Measurements from ENCODE around the gene TMEM184C.

TMEM184C gene

GRCh38 chr4:147678106-147678505 is 60.9 kb downstream of the TMEM184C start:
- Histone ChIP-seq H3K4me3 (ENCODE audit: control insufficient read depth in 1 of 7, extremely low read depth in 1 of 7, insufficient read depth in 4 of 7, low read depth in 2 of 7, low read length in 6 of 7) (no peak overlapping the region), H3K27me3 (replicated peaks in 2 of 5; ENCODE audit: control insufficient read depth in 4 of 5, insufficient read depth in 5 of 5, low read length in 4 of 5) (no peaks in the 10 kb centered on the region), H3K9me3 (ENCODE audit: control extremely low read depth in 1 of 5, control insufficient read depth in 4 of 5, insufficient read depth in 2 of 5, low read depth in 1 of 5, low read length in 4 of 5) (no peaks in the 10 kb centered on the region), H3K4me1 (ENCODE audit: control extremely low read depth in 1 of 4, control insufficient read depth in 4 of 4, insufficient read depth in 4 of 4, low read length in 3 of 4) (peaks cover 1 to 7% (median 6%) of the 10 kb centered on the region in 4 experiments), H3K27ac (ENCODE audit: insufficient read depth in 1 of 2, low read depth in 1 of 2, low read length in 2 of 2, poor library complexity in 1 of 2, severe bottlenecking in 2 of 2) (no peak overlapping the region), H3K36me3 (ENCODE audit: control insufficient read depth in 4 of 4, insufficient read depth in 4 of 4, low read length in 3 of 4) (peaks cover 4 to 20% (median 16%) of the 10 kb centered on the region in 4 experiments)
- CTCF ChIA-PET: no interaction called here
- WGBS (ENCODE audit: insufficient coverage): 91% methylated on average over 4 of the region's 5 CpGs
- no peak for DNase-seq
- POLR2A ChIA-PET: no interaction called here

GRCh38 chr4:147678796-147679549 is 61.8 kb downstream of the TMEM184C start:
- WGBS (ENCODE audit: insufficient coverage): 99% methylated on average over 8 of the region's 12 CpGs
- no peak overlapping the region for H3K4me3 ChIP-seq (ENCODE audit: control insufficient read depth in 1 of 7, extremely low read depth in 1 of 7, insufficient read depth in 4 of 7, low read depth in 2 of 7, low read length in 6 of 7)
- DNase-seq: no peak
- no peak overlapping the region for H3K27ac ChIP-seq (ENCODE audit: insufficient read depth in 1 of 2, low read depth in 1 of 2, low read length in 2 of 2, poor library complexity in 1 of 2, severe bottlenecking in 2 of 2)
- peaks cover 4 to 10% (median 7%) of the 10 kb centered on the region in 4 experiments for H3K4me1 ChIP-seq (ENCODE audit: control extremely low read depth in 1 of 4, control insufficient read depth in 4 of 4, insufficient read depth in 4 of 4, low read length in 3 of 4)
- ChIA-PET CTCF (interaction anchor here (2.5 kb wide), 1 partner anchor 15 kb away, joined by 5 read pairs; no protein-coding TSS in a partner anchor), POLR2A (no interaction called here)
- H3K36me3 ChIP-seq (ENCODE audit: control insufficient read depth in 4 of 4, insufficient read depth in 4 of 4, low read length in 3 of 4): peaks cover 2 to 20% (median 13%) of the 10 kb centered on the region in 4 experiments
- no peaks in the 10 kb centered on the region for H3K9me3 ChIP-seq (ENCODE audit: control extremely low read depth in 1 of 5, control insufficient read depth in 4 of 5, insufficient read depth in 2 of 5, low read depth in 1 of 5, low read length in 4 of 5)
- no peaks in the 10 kb centered on the region for H3K27me3 ChIP-seq (replicated peaks in 2 of 5; ENCODE audit: control insufficient read depth in 4 of 5, insufficient read depth in 5 of 5, low read length in 4 of 5)

- Histone ChIP-seq H3K27ac (ENCODE audit: insufficient read depth in 1 of 2, low read depth in 1 of 2, low read length in 2 of 2, poor library complexity in 1 of 2, severe bottlenecking in 2 of 2) (no peak overlapping the region), H3K9me3 (ENCODE audit: control extremely low read depth in 1 of 5, control insufficient read depth in 4 of 5, insufficient read depth in 2 of 5, low read depth in 1 of 5, low read length in 4 of 5) (no peaks in the 10 kb centered on the region), H3K4me3 (ENCODE audit: control insufficient read depth in 1 of 7, extremely low read depth in 1 of 7, insufficient read depth in 4 of 7, low read depth in 2 of 7, low read length in 6 of 7) (peak overlapping the region in 5 of 7 experiments; percentile 80 to 98 (median 91)), H3K4me1 (ENCODE audit: control extremely low read depth in 1 of 4, control insufficient read depth in 4 of 4, insufficient read depth in 4 of 4, low read length in 3 of 4) (peaks cover 4 to 15% (median 9%) of the 10 kb centered on the region in 4 experiments), H3K36me3 (ENCODE audit: control insufficient read depth in 4 of 4, insufficient read depth in 4 of 4, low read length in 3 of 4) (peaks cover 0 to 16% (median 11%) of the 10 kb centered on the region in 4 experiments), H3K27me3 (replicated peaks in 2 of 5; ENCODE audit: control insufficient read depth in 4 of 5, insufficient read depth in 5 of 5, low read length in 4 of 5) (no peaks in the 10 kb centered on the region)
- DNase-seq: no peak
- ChIA-PET CTCF (interaction anchor here (1.5 to 4.1 kb wide), 2 partner anchors 9 to 184 kb away, joined by 4 to 26 read pairs; no protein-coding TSS in a partner anchor), POLR2A (no interaction called here)
- 90% methylated on average over 2 of the region's 3 CpGs for WGBS (ENCODE audit: insufficient coverage)
Observed at GRCh38 chr4:147682755-147683154, 65.6 kb downstream of the TMEM184C start.

- Histone ChIP-seq H3K4me1 (ENCODE audit: control extremely low read depth in 1 of 4, control insufficient read depth in 4 of 4, insufficient read depth in 4 of 4, low read length in 3 of 4) (peaks cover 4 to 15% (median 9%) of the 10 kb centered on the region in 4 experiments), H3K9me3 (ENCODE audit: control extremely low read depth in 1 of 5, control insufficient read depth in 4 of 5, insufficient read depth in 2 of 5, low read depth in 1 of 5, low read length in 4 of 5) (no peaks in the 10 kb centered on the region), H3K27me3 (replicated peaks in 2 of 5; ENCODE audit: control insufficient read depth in 4 of 5, insufficient read depth in 5 of 5, low read length in 4 of 5) (no peaks in the 10 kb centered on the region), H3K36me3 (ENCODE audit: control insufficient read depth in 4 of 4, insufficient read depth in 4 of 4, low read length in 3 of 4) (peaks cover 0 to 16% (median 11%) of the 10 kb centered on the region in 4 experiments), H3K27ac (ENCODE audit: insufficient read depth in 1 of 2, low read depth in 1 of 2, low read length in 2 of 2, poor library complexity in 1 of 2, severe bottlenecking in 2 of 2) (peak overlapping the region in 1 of 2 experiments; percentile 92), H3K4me3 (ENCODE audit: control insufficient read depth in 1 of 7, extremely low read depth in 1 of 7, insufficient read depth in 4 of 7, low read depth in 2 of 7, low read length in 6 of 7) (peak overlapping the region; percentile 80 to 98 (median 91))
- ChIA-PET POLR2A (interaction anchor here (1.0 kb wide), 1 partner anchor 66 kb away, joined by 3 read pairs; the partner anchor contains the start of gene TMEM184C), CTCF (interaction anchor here (1.3 to 4.1 kb wide), 3 partner anchors 9 to 183 kb away, joined by 3 to 26 read pairs (median 4); no protein-coding TSS in a partner anchor)
- peak; percentile 19 to 60 (median 52) for DNase-seq
- WGBS (ENCODE audit: insufficient coverage): 3% methylated on average over 6 of the region's 10 CpGs
Observed at GRCh38 chr4:147683188-147683591, 66.0 kb downstream of the TMEM184C start.

- DNase-seq: peak; percentile 89 to 90 (median 89)
- ChIA-PET POLR2A (interaction anchor here (0.5 to 1.0 kb wide), 7 partner anchors 11 to 94 kb away, joined by 3 to 4 read pairs (median 3); partner anchors contain the start of genes ARHGAP10 and TMEM184C), CTCF (interaction anchor here (0.5 to 4.1 kb wide), 5 partner anchors 10 to 183 kb away, joined by 3 to 26 read pairs (median 3); no protein-coding TSS in a partner anchor)
- Histone ChIP-seq H3K4me3 (ENCODE audit: control insufficient read depth in 1 of 7, extremely low read depth in 1 of 7, insufficient read depth in 4 of 7, low read depth in 2 of 7, low read length in 6 of 7) (peak within 1 kb of the TSS; percentile 80 to 98 (median 91)), H3K9me3 (ENCODE audit: control extremely low read depth in 1 of 5, control insufficient read depth in 4 of 5, insufficient read depth in 2 of 5, low read depth in 1 of 5, low read length in 4 of 5) (no peaks in the 10 kb centered on the region), H3K4me1 (ENCODE audit: control extremely low read depth in 1 of 4, control insufficient read depth in 4 of 4, insufficient read depth in 4 of 4, low read length in 3 of 4) (peaks cover 4 to 21% (median 11%) of the 10 kb centered on the region in 4 experiments), H3K27me3 (replicated peaks in 2 of 5; ENCODE audit: control insufficient read depth in 4 of 5, insufficient read depth in 5 of 5, low read length in 4 of 5) (no peaks in the 10 kb centered on the region), H3K27ac (ENCODE audit: insufficient read depth in 1 of 2, low read depth in 1 of 2, low read length in 2 of 2, poor library complexity in 1 of 2, severe bottlenecking in 2 of 2) (peak within 1 kb of the TSS; percentile 84 to 92), H3K36me3 (ENCODE audit: control insufficient read depth in 4 of 4, insufficient read depth in 4 of 4, low read length in 3 of 4) (peaks cover 0 to 8% (median 4%) of the 10 kb centered on the region in 4 experiments)
- under 1% methylated on average over 58 of the region's 69 CpGs for WGBS (ENCODE audit: insufficient coverage)
Observed at GRCh38 chr4:147683717-147684700, 66.8 kb downstream of the TMEM184C start, which contains the start of gene PRMT9. Gene PRMT9 (minus strand): TSS chr4:147684163. CDS start chr4:147683987, 176 bp downstream.

- peaks cover 0 to 25% (median 6%) of the 10 kb centered on the region in 4 experiments for H3K4me1 ChIP-seq (ENCODE audit: control extremely low read depth in 1 of 4, control insufficient read depth in 4 of 4, insufficient read depth in 4 of 4, low read length in 3 of 4)
- DNase-seq: peak; percentile 18 to 80 (median 74)
- H3K27me3 ChIP-seq (replicated peaks in 2 of 5; ENCODE audit: control insufficient read depth in 4 of 5, insufficient read depth in 5 of 5, low read length in 4 of 5): no peaks in the 10 kb centered on the region
- 12% methylated on average over 3 of the region's 4 CpGs for WGBS (ENCODE audit: insufficient coverage)
- no peak overlapping the region for H3K27ac ChIP-seq (ENCODE audit: insufficient read depth in 1 of 2, low read depth in 1 of 2, low read length in 2 of 2, poor library complexity in 1 of 2, severe bottlenecking in 2 of 2)
- POLR2A ChIA-PET: no interaction called here
- no peak overlapping the region for H3K4me3 ChIP-seq (ENCODE audit: control insufficient read depth in 1 of 7, extremely low read depth in 1 of 7, insufficient read depth in 4 of 7, low read depth in 2 of 7, low read length in 6 of 7)
- H3K36me3 ChIP-seq (ENCODE audit: control insufficient read depth in 4 of 4, insufficient read depth in 4 of 4, low read length in 3 of 4): no peaks in the 10 kb centered on the region
- H3K9me3 ChIP-seq (ENCODE audit: control extremely low read depth in 1 of 5, control insufficient read depth in 4 of 5, insufficient read depth in 2 of 5, low read depth in 1 of 5, low read length in 4 of 5): no peaks in the 10 kb centered on the region
- CTCF ChIA-PET: interaction anchor here (1.0 to 1.3 kb wide), 3 partner anchors 12 to 178 kb away, joined by 3 read pairs; no protein-coding TSS in a partner anchor
Observed at GRCh38 chr4:147689067-147689466, 71.9 kb downstream of the TMEM184C start.

All from common myeloid progenitor, CD34-positive (primary cell).